Measurements from ENCODE around the gene RRP15.

GRCh38 chr1:218336328-218336727 is 51.2 kb downstream of the RRP15 start:
- TF ChIP-seq POLR2AphosphoS5 (IDR thresholded peaks at IDR 0.05; ENCODE audit: low read depth) = no peak
- no peak for TF ChIP-seq EZH2 (IDR thresholded peaks at IDR 0.05; ENCODE audit: low read depth, unreplicated experiment)
- no peak for TF ChIP-seq CTCF (conservative IDR thresholded peaks at IDR 0.05; ENCODE audit: low read depth in 2 of 2)
- TF ChIP-seq REST (IDR thresholded peaks at IDR 0.05; ENCODE audit: unreplicated experiment) = no peak
